ENCODE data around the gene MFF.

MFF gene

DNA sequence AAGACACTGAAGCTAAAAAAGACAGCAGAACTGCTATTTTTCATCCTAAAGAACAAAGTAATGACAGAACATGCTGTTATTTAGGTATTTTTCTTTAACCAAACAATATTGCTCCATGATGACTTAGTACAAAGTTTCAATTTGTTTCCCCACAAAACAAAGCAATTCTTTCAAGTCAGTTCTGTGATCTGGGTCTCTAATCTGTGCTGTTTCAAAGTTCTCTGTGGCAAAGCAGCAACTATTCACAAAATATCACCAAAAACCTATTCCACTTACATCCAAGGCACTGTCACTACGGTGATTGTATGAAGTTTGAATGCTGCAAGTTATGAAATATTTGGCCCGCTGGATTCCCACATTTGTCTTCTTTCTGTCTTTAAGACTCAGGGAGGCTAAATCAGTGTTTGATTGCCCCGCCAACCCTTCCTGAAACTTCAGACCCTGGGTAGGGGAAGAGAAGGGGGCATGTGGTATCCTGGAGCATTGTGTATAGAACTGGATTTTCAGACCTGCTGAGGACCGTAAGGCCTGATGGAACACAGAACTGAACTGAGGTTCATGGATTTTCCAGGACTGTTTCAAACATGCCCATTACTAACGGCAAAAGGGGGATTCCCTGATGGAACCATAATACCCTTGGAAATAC is 13.1 kb upstream of the MFF start:
- no peaks in the 10 kb centered on the region for H3K27me3 ChIP-seq (replicated peaks)
- no peak overlapping the region for H3K27ac ChIP-seq
- TF ChIP-seq, protein P1, sequence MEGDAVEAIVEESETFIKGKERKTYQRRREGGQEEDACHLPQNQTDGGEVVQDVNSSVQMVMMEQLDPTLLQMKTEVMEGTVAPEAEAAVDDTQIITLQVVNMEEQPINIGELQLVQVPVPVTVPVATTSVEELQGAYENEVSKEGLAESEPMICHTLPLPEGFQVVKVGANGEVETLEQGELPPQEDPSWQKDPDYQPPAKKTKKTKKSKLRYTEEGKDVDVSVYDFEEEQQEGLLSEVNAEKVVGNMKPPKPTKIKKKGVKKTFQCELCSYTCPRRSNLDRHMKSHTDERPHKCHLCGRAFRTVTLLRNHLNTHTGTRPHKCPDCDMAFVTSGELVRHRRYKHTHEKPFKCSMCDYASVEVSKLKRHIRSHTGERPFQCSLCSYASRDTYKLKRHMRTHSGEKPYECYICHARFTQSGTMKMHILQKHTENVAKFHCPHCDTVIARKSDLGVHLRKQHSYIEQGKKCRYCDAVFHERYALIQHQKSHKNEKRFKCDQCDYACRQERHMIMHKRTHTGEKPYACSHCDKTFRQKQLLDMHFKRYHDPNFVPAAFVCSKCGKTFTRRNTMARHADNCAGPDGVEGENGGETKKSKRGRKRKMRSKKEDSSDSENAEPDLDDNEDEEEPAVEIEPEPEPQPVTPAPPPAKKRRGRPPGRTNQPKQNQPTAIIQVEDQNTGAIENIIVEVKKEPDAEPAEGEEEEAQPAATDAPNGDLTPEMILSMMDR (IDR thresholded peaks at IDR 0.05; ENCODE audit: low read depth, low read length, missing control alignments) = no peak
- in situ Hi-C loops (cut with HindIII; ENCODE audit: low pct_ligation_motif_present, low sequenced_read_pairs) = no loop called here
- DNase-seq = no peak
- H3K36me3 ChIP-seq (replicated peaks) = no peaks in the 10 kb centered on the region
- H3K4me3 ChIP-seq (ENCODE audit: low read depth, low read length) = no peak overlapping the region

DNA sequence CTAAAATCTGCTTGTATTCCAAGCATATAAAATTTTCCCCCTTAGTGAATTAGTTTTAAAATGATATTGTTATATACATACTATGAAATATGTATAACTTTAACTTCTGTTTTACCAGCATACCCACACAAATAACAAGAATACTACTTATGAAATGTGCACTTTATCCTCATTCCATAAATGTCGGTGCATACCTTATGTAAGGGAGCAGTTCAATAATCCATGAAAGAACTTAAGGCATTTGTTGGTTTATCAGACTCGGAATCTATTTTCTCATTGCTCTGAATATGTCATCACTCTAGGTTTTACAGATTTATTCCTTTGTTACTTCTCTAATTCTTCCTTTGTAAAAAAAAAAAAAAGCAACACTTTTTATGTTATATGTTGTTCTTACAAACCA is 12.5 kb upstream of the MFF start:
- in situ Hi-C loops (cut with HindIII; ENCODE audit: low pct_ligation_motif_present, low sequenced_read_pairs) = no loop called here

DNA sequence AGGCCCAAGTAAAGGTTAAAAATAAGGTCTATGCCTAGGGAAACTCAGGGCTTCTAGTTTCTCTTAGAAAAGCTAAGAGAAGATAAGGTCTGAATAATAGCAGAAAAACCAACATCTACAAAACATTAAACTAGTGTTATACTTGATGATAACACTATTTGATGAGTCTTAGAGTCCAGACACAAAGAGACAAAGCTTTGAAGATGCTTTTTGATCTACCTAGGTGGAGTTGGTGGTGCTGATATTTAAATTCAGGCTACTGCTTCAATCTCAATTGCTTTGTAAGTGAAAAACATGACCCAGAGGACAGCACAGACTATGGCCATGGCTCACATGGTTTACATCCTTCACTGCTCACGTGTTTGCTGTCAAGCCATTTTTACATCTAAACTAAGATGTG is 11.7 kb upstream of the MFF start:
- no peak for DNase-seq
- no peaks in the 10 kb centered on the region for H3K27me3 ChIP-seq (replicated peaks)
- in situ Hi-C loops (cut with HindIII; ENCODE audit: low pct_ligation_motif_present, low sequenced_read_pairs) = no loop called here
- TF ChIP-seq, protein P1 (IDR thresholded peaks at IDR 0.05; ENCODE audit: low read depth, low read length, missing control alignments) = no peak
- no peak overlapping the region for H3K27ac ChIP-seq
- H3K36me3 ChIP-seq (replicated peaks) = no peaks in the 10 kb centered on the region
- H3K4me3 ChIP-seq (ENCODE audit: low read depth, low read length) = no peak overlapping the region

More for the DNA sequence above, 12.5 kb upstream of the MFF start:
- no peak overlapping the region for H3K27ac ChIP-seq
- DNase-seq = no peak
- H3K4me3 ChIP-seq (ENCODE audit: low read depth, low read length) = no peak overlapping the region
- no peaks in the 10 kb centered on the region for H3K27me3 ChIP-seq (replicated peaks)
- TF ChIP-seq, protein P1 (IDR thresholded peaks at IDR 0.05; ENCODE audit: low read depth, low read length, missing control alignments) = no peak
- no peaks in the 10 kb centered on the region for H3K36me3 ChIP-seq (replicated peaks)

GRCh38 chr2:227317834-227318233 is 7.2 kb upstream of the MFF start:
- H3K4me3 ChIP-seq (ENCODE audit: low read depth, low read length) = no peak overlapping the region
- in situ Hi-C loops (cut with HindIII; ENCODE audit: low pct_ligation_motif_present, low sequenced_read_pairs) = no loop called here

DNA sequence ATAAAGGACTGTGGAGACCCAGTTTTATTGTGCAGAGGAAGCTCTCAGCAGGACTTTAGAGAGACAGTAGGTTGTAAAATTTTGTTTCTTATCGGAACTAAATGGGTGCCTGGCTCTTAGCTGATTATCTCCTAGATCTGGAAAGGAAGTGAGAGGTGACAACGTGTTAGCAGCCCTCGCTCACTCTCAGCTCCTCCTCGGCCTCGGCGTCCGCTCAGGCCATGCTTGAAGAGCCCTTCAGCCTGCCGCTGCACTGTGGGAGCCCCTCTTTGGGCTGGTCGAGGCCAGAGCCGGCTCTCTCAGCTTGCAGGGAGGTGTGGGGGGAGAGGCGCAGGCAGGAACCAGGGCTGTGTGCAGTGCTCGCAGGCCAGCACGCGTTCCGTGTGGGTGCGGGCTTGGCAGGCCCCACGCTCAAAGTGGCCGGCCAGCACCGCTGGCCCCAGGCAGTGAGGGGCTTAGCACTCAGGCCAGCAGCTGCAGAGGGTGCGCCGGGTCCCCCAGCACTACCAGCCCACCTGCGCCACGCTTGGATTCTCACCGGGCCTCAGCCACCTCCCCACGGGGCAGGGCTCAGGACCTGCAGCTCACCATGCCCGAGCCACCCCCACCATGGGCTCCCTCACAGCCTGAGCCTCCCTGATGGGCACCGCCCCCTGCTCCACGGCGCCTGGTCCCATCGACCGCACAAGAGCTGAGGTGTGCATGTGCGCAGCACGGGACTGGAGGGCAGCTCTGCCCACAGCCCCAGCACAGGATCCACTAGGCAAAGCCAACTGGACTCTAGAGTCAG is 4.6 kb upstream of the MFF start:
- TF ChIP-seq, protein P1 (IDR thresholded peaks at IDR 0.05; ENCODE audit: low read depth, low read length, missing control alignments) = no peak
- in situ Hi-C loops (cut with HindIII; ENCODE audit: low pct_ligation_motif_present, low sequenced_read_pairs) = no loop called here

More at GRCh38 chr2:227317834-227318233, 7.2 kb upstream of the MFF start:
- DNase-seq = no peak
- H3K27me3 ChIP-seq (replicated peaks) = no peaks in the 10 kb centered on the region
- H3K27ac ChIP-seq = no peak overlapping the region
- no peaks in the 10 kb centered on the region for H3K36me3 ChIP-seq (replicated peaks)
- TF ChIP-seq, protein P1 (IDR thresholded peaks at IDR 0.05; ENCODE audit: low read depth, low read length, missing control alignments) = no peak

More for the DNA sequence above, 4.6 kb upstream of the MFF start:
- no peaks in the 10 kb centered on the region for H3K36me3 ChIP-seq (replicated peaks)
- H3K27ac ChIP-seq = no peak overlapping the region
- no peaks in the 10 kb centered on the region for H3K27me3 ChIP-seq (replicated peaks)
- H3K4me3 ChIP-seq (ENCODE audit: low read depth, low read length) = no peak overlapping the region
- DNase-seq = no peak

Measured in brain microvascular endothelial cell (primary cell).